Breast epithelium (tissue), 4 donors: ENCODE data around the gene RBFOX1. TPM values are rescaled to one million over a fixed set of nuclear protein-coding genes. Genes with fewer than 3 reads are reported as not detected.

ENCODE experiments used
- DNase-seq, 2 donors: peaks; one replicate each; pipeline ENCODE4 v3.0.0-alpha.2; 2019; ENCODE audit warnings: low spot score in 2 of 2
- H3K27ac ChIP-seq, 2 donors: fragments of 200-600 bp; sonication (generic) in 1 of 2; one replicate each; pipeline ENCODE4 v1.5.1; 2016 to 2019; ENCODE audit warnings: mild to moderate bottlenecking in 1 of 2
- H3K27me3 ChIP-seq, 2 donors: fragments of 200-600 bp; sonication (generic) in 1 of 2; one replicate each; pipeline versions ENCODE4 v1.5.1 to v1.6.0; 2017 to 2019; ENCODE audit warnings: control low read depth in 1 of 2, mild to moderate bottlenecking in 1 of 2
- H3K36me3 ChIP-seq: fragments of 200-600 bp; one replicate; pipeline ENCODE4 v1.5.1; 2019
- H3K4me1 ChIP-seq, 2 donors: fragments of 200-600 bp; sonication (generic); one replicate each; pipeline ENCODE4 v1.5.1; 2016 to 2019; ENCODE audit warnings: control low read depth in 1 of 2
- H3K4me3 ChIP-seq, 3 donors: fragments of 200-600 bp; sonication (generic); 1 replicate in 2 of 3; 2 replicates in 1 of 3; pipeline ENCODE4 v1.5.1; 2016 to 2019; ENCODE audit warnings: mild to moderate bottlenecking in 3 of 3, moderate library complexity in 2 of 3
- H3K9me3 ChIP-seq, 2 donors: fragments of 200-600 bp; sonication (generic) in 1 of 2; one replicate each; pipeline ENCODE4 v1.5.1; 2016 to 2019; ENCODE audit warnings: control low read depth in 1 of 2
- POLR2A ChIP-seq: fragments of 450-650 bp; IDR thresholded peaks from one replicate; pipeline ENCODE4 v1.6.1; 2016; ENCODE audit warnings: antibody characterized with exemption, mild to moderate bottlenecking, moderate library complexity
- POLR2AphosphoS5 ChIP-seq, 3 donors: sonication (generic); formaldehyde crosslinking; IDR thresholded peaks; one replicate each; pipeline ENCODE4 v1.6.1; 2017; ENCODE audit warnings: antibody characterized with exemption in 3 of 3
- intact Hi-C: fragments of 100-400 bp; cut with DNase I; formaldehyde crosslinking; loops from one replicate; pipeline ENCODE4 v1.15.1; 2023; ENCODE audit warnings: low total_unique reads
- total RNA-seq, 3 donors: library from RNA; depleted of rRNA; stranded (reverse); fragments of >200 nt; gene quantifications; one replicate each; pipeline ENCODE4 v1.1.0, GENCODE V29; 2016
- TF ChIP-seq, protein P1 (sequence below), 3 donors: fragments of 450-650 bp; IDR thresholded peaks; one replicate each; pipeline ENCODE4 v1.5.1; 2016 to 2017; ENCODE audit warnings: antibody characterized with exemption in 3 of 3, mild to moderate bottlenecking in 3 of 3, moderate library complexity in 3 of 3

RBFOX1 gene
- total RNA-seq, 3 donors from 2014 or later: 0.29 TPM; not detected in 2

GRCh38 chr16:7585705-7586104 lies 253.1 kb downstream of the RBFOX1 start:
- no peak for DNase-seq
- Histone ChIP-seq H3K36me3 (no peaks in the 10 kb centered on the region), H3K27ac (no peak overlapping the region), H3K27me3 (no peaks in the 10 kb centered on the region), H3K4me1 (no peaks in the 10 kb centered on the region), H3K4me3 (no peak overlapping the region), H3K9me3 (no peaks in the 10 kb centered on the region)
- no peak for TF ChIP-seq POLR2A
- intact Hi-C loops: no loop called here

- intact Hi-C loops: no loop called here
- Histone ChIP-seq H3K27ac (no peak overlapping the region), H3K4me1 (no peaks in the 10 kb centered on the region), H3K9me3 (no peaks in the 10 kb centered on the region), H3K27me3 (no peaks in the 10 kb centered on the region), H3K4me3 (no peak overlapping the region), H3K36me3 (no peaks in the 10 kb centered on the region)
- no peak for DNase-seq
- TF ChIP-seq, protein P1, sequence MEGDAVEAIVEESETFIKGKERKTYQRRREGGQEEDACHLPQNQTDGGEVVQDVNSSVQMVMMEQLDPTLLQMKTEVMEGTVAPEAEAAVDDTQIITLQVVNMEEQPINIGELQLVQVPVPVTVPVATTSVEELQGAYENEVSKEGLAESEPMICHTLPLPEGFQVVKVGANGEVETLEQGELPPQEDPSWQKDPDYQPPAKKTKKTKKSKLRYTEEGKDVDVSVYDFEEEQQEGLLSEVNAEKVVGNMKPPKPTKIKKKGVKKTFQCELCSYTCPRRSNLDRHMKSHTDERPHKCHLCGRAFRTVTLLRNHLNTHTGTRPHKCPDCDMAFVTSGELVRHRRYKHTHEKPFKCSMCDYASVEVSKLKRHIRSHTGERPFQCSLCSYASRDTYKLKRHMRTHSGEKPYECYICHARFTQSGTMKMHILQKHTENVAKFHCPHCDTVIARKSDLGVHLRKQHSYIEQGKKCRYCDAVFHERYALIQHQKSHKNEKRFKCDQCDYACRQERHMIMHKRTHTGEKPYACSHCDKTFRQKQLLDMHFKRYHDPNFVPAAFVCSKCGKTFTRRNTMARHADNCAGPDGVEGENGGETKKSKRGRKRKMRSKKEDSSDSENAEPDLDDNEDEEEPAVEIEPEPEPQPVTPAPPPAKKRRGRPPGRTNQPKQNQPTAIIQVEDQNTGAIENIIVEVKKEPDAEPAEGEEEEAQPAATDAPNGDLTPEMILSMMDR (IDR thresholded peaks at IDR 0.05): no peak
- no peak for TF ChIP-seq POLR2A
- TF ChIP-seq POLR2AphosphoS5 (IDR thresholded peaks at IDR 0.05): no peak
These were observed 258.3 kb downstream of the RBFOX1 start for GRCh38 chr16:7590934-7591333.

DNA sequence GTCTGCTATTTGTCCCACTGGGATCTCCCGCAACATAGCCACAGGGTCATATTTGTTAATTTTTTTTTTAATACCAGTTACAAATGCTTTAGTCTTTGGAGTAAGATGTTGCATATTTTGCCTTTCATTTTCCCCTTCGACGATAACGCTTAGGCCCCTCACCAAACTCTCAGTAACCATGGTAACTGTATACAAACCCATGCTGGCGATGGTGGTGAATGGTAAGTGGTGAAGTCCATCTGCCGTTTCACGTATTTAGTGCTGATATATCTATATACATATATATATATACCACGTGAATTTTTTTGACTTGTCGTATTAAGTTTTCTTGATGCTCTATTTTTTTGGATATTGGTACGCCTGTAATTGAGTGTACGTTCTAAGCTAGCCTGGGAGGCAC lies 263.7 kb downstream of the RBFOX1 start:
- H3K27ac ChIP-seq: no peak overlapping the region
- no peaks in the 10 kb centered on the region for H3K36me3 ChIP-seq
- DNase-seq: no peak
- TF ChIP-seq, protein P1 (IDR thresholded peaks at IDR 0.05): no peak
- TF ChIP-seq POLR2A: no peak
- no peak for TF ChIP-seq POLR2AphosphoS5 (IDR thresholded peaks at IDR 0.05)
- H3K27me3 ChIP-seq: no peaks in the 10 kb centered on the region
- H3K9me3 ChIP-seq: no peaks in the 10 kb centered on the region
- H3K4me3 ChIP-seq: no peak overlapping the region
- intact Hi-C loops: no loop called here
- H3K4me1 ChIP-seq: no peaks in the 10 kb centered on the region

GRCh38 chr16:7597677-7598076 lies 265.0 kb downstream of the RBFOX1 start:
- intact Hi-C loops: no loop called here
- Histone ChIP-seq H3K9me3 (no peaks in the 10 kb centered on the region), H3K4me1 (no peaks in the 10 kb centered on the region), H3K27ac (no peak overlapping the region), H3K4me3 (no peak overlapping the region), H3K36me3 (no peaks in the 10 kb centered on the region), H3K27me3 (no peaks in the 10 kb centered on the region)
- TF ChIP-seq, protein P1 (IDR thresholded peaks at IDR 0.05): no peak
- TF ChIP-seq POLR2AphosphoS5 (IDR thresholded peaks at IDR 0.05) (no peak), POLR2A (no peak)
- DNase-seq: no peak

DNA sequence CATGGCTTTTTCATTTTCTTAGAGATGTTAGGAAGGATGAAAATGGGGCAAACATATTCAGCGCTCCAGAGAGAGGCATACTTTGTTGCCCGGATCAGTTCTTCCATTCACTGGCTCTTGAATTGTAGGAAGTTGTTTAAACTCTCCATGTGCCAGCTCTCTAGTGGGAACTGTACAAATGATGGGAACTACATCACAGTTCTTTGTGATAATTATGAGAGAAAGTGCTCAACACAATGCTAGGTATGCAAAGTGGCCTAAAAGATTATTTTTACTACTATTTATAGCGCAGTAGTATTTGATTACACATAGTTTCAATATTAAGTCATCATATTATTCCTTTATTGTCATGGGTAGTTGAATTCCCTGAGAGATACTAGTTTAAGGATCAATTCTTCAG lies 268.5 kb downstream of the RBFOX1 start:
- Histone ChIP-seq H3K27me3 (no peaks in the 10 kb centered on the region), H3K9me3 (no peaks in the 10 kb centered on the region), H3K36me3 (no peaks in the 10 kb centered on the region), H3K27ac (no peak overlapping the region), H3K4me3 (no peak overlapping the region), H3K4me1 (no peaks in the 10 kb centered on the region)
- TF ChIP-seq POLR2AphosphoS5 (IDR thresholded peaks at IDR 0.05) (no peak), POLR2A (no peak)
- TF ChIP-seq, protein P1 (IDR thresholded peaks at IDR 0.05): no peak
- DNase-seq: no peak
- intact Hi-C loops: no loop called here
